ENCODE results near the gene TOP3A.
A peak's percentile ranks its signal among the peaks of the same experiment; 100 is the strongest.

GRCh38 chr17:18225642-18226283, 89.0 kb downstream of the TOP3A start:
- no peak for TF ChIP-seq ZFP36L2 (CRISPR knock-in tag; IDR thresholded peaks at IDR 0.05)
- no peak for TF ChIP-seq TAF1 (CRISPR knock-in tag; IDR thresholded peaks at IDR 0.05)
- TF ChIP-seq NR3C1 (CRISPR knock-in tag; IDR thresholded peaks at IDR 0.05), result no peak
- TF ChIP-seq PBX3 (CRISPR knock-in tag; IDR thresholded peaks at IDR 0.05; ENCODE audit: borderline replicate concordance), result no peak
- TF ChIP-seq ASH2L (IDR thresholded peaks at IDR 0.05; ENCODE audit: insufficient read length, low read depth, low read length), result no peak
- TF ChIP-seq ZNF598 (CRISPR knock-in tag; IDR thresholded peaks at IDR 0.05; ENCODE audit: borderline replicate concordance), result no peak
- no peak for TF ChIP-seq AGO1 (IDR thresholded peaks at IDR 0.05; ENCODE audit: low read depth, low read length, poor library complexity, severe bottlenecking)
- TF ChIP-seq SRF (IDR thresholded peaks at IDR 0.05; ENCODE audit: low read depth, low read length), result no peak
- TF ChIP-seq ZNF580 (CRISPR knock-in tag; IDR thresholded peaks at IDR 0.05; ENCODE audit: borderline replicate concordance, low read depth), result no peak
- TF ChIP-seq CTCF (CRISPR knock-in tag; IDR thresholded peaks at IDR 0.05), result no peak
- TF ChIP-seq PREB (CRISPR knock-in tag; IDR thresholded peaks at IDR 0.05), result no peak
- no peak for TF ChIP-seq HOXA7 (CRISPR knock-in tag; IDR thresholded peaks at IDR 0.05)
- peak; percentile 33; the same call in 1 of the 2 replicates for TF ChIP-seq PATZ1 (CRISPR knock-in tag; IDR thresholded peaks at IDR 0.05)

Measured in HepG2 (cell line).